ENCODE data around the gene HMX3. TPM values are rescaled to one million over a fixed set of nuclear protein-coding genes. Genes with fewer than 3 reads are reported as not detected.
A peak's percentile ranks its signal among the peaks of the same experiment; 100 is the strongest.
"Not testable (repeated sequence)": the region's sequence is repeated elsewhere in the genome, so short reads cannot be mapped to it uniquely, and the experiment has no call there.

Gene HMX3
- total RNA-seq, 1 experiment from 2014 or later: not detected

DNA sequence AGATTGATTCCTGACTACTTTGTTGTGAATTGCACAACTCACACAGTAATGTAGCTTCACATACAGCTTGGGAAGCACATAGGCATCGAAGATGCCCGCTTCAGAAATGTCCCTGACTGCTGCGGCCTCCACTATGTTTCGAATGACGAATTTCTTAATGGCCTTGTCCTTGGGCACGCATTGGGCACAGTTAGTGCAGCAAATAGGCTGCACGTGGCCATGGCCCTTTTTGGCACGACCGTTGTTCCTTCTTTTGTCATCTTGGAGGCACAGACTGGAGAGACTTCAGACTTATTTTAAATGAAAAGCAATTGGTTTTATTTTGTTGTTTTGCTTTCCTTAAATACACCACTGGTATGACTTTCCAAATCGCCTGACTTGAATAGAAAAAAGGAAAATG lies 35.8 kb downstream of the HMX3 start:
- not testable (repeated sequence) for DNase-seq (ENCODE audit: low read depth)

DNA sequence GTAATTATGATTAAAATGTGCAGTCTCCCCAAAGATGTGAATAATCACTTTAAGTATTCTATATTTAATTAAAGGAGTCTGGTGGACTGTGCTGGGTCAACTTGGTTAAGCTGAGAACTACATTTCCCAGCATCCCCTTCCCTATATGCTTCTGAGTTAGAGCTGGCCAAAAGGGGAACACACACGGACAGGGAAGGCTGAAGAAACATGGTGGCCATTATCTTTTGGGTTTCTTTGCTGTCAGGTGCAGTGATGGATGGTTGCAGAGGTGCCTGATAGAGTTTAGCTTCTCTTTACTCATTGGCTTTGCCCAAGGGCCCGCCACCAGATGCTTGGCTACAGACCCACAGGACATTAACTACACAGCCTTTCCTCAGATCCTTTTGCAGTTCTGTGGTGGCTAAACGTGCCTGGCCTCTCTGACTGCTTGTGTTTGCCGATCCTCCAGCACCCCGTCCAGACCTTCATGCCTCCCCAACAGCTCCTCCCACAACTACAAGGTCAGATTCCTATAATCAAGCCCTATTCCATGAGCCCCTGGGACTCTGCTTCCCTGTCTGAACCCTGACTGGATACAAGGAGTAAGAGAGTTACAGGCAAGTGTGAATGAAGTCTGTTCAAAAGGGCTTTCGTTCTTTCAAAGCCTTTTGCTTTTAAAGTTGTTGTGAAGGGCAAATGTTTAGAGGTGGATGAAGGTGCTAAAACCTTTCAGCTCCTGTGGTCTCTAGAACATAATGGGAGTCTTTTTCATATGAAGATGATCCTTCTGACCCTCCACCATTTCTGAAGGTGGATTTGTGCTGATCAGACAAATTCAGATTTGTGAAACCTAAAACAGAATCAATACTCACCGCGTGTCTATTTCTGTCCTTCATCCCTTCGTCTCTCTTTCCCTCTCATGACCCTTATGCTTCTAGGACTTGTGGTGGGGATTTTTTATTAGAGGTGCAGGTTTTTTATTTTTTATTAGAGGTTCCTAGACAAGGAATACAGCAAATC lies 39.9 kb downstream of the HMX3 start:
- no peak for DNase-seq (ENCODE audit: low read depth)

DNA sequence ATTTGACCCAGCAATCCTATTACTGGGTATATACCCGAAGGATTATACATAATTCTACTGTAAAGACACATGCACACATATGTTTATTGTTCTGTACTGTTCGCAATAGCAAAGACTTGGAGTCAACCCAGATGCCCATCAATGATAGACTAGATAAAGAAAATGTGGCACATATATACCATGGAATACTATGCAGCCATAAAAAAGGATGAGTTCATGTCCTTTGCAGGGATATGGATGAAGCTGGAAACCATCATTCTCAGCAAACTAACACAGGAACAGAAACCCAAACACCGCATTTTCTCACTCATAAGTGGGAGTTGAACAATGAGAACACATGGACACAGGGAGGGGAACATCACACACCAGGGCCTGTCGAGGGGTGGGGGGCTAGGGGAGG lies 42.6 kb downstream of the HMX3 start:
- DNase-seq (ENCODE audit: low read depth): not testable (repeated sequence)

DNA sequence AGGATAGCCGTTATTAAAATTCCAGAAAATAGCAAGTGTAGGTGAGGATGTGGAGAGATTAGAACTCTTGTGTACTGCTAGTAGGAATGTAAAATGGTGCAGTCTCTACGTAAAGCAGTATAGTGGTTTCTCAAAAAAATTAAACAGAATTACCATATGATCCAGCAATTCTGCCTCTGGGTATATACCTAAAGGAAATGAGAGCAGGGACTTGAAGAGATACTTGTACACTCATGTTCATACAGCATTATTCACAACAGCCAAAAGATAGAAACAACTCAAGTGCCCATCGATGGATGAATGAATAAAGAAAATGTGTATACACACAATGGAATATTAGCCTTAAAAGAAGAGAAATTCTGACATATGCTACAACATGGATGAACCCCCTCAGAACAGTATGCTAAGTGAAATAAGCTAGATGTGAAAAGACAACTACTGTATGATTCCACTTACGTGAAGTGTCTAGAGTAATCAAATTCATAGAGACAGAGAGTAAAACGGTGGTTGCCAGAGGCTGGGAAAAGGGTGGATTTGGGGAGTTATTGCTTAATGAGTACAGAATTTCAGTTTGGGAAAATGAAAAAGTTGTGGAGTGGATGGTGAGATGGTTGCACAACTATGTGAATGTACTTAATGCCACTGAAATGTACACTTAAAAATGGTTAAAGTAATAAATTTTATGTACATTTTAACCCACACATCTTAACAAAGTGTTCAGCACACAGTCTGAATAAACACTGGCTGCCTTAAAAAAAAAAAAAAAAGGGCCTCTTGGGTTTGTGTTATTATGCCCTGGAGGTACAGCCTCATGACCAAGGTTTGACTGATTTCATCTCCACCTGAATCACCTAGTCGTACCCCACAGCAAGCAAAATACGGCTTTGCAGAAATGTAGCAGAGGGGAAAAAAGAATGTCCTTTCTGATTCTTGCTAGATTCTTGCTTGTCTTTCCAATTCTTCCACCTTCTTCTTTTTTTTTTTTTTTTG lies 44.6 kb downstream of the HMX3 start:
- no peak for DNase-seq (ENCODE audit: low read depth)

DNA sequence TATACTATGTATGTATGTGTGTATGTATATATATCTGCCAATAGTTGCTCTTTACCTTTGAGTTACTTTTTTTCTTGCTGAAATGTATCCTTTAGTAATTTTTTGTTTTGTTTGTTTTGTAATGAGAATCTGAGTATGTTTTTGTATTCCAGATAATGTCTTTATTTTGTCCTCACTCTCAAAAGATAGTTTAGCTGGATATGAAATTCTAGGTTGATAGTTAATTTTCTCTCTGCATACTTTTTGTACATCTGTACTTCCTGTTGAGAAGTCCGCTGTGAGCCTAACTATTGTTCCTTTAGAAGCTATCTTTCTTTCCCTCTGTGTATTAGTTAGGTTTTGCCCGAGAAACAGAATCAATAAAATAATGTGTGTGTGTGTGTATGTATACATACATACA lies 48.0 kb downstream of the HMX3 start:
- peak; percentile 3 for DNase-seq (ENCODE audit: low read depth)

DNA sequence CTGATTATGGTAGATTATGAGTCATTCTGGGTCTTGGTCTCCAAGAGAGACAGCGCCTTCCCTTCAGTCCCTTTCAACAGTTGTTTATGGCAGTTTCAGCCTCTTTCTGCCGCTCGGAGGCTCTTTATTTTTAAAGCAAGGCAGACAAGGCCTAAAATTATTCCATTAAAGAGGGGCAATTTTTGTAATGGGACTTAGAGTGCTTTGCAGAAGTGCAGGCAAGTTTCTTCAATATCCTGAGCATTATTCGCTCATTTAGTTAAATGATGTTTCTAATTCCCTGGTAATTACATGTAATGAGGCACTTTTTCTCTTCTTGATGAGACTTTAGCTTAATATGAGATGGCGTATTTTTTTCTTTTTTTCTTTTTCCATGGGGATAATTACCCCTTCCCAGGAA lies 52.0 kb downstream of the HMX3 start:
- DNase-seq (ENCODE audit: low read depth): no peak

Other genes starting within 250 kb of the HMX3 start
- gene FAM24A, start 225.4 kb upstream of the HMX3 start, total RNA-seq (2014; rRNA removed): not detected in 2 replicates
- 13.4 and 16.9 TPM in 2 replicates for gene C10orf88, start 181.7 kb upstream of the HMX3 start, total RNA-seq (2014; rRNA removed)
- gene PSTK, start 155.6 kb upstream of the HMX3 start, total RNA-seq (2014; rRNA removed): 5.6 and 9.4 TPM in 2 replicates
- 3.5 and 4.5 TPM in 2 replicates for gene IKZF5, start 127.2 kb upstream of the HMX3 start, total RNA-seq (2014; rRNA removed)
- 8.4 and 9.2 TPM in 2 replicates for gene ACADSB, start 127.0 kb upstream of the HMX3 start, total RNA-seq (2014; rRNA removed)
- not detected in 2 replicates for gene HMX2, start 12.2 kb downstream of the HMX3 start, total RNA-seq (2014; rRNA removed)
- 361 and 363 TPM in 2 replicates for gene BUB3, start 18.4 kb downstream of the HMX3 start, total RNA-seq (2014; rRNA removed)